ENCODE measurements around the gene TMUB1. TPM values are rescaled to one million over a fixed set of nuclear protein-coding genes. Genes with fewer than 3 reads are reported as not detected.

The TMUB1 gene
- total and polyA plus RNA-seq, 9 of the 15 experiments (the other 6 are each of a cell fraction or from before 2014, with no cell fraction given) = 0.14 to 241 (median 74.1) TPM

GRCh38 chr7:151101621-151102396 is 18.5 kb upstream of the TMUB1 start:
- H3K79me2 ChIP-seq (ENCODE audit: control insufficient read depth, insufficient read depth, low read length) = peaks cover 93% of the 10 kb centered on the region
- CTCF ChIA-PET (ENCODE audit: low intra/inter-chr PET ratio) = no interaction called here
- peaks cover 0 to 28% of the 10 kb centered on the region in 2 experiments; a peak in 3 of 5 replicates for H3K4me1 ChIP-seq (replicated peaks in 1 of 2; ENCODE audit: control insufficient read depth in 2 of 2, insufficient read depth in 2 of 2, low read length in 2 of 2)
- DNase-seq (ENCODE audit: extremely low read depth in 1 of 4, low spot score in 3 of 4) = no peak
- intact Hi-C loops (cut with micrococcal nuclease) (no loop called here), in situ Hi-C loops (cut with MboI) (no loop called here)
- TF ChIP-seq SMARCB1 (IDR thresholded peaks at IDR 0.05; ENCODE audit: insufficient read length, low read depth) (no peak), ZNF655 (CRISPR knock-in tag; IDR thresholded peaks at IDR 0.05) (no peak), PCBP1 (IDR thresholded peaks at IDR 0.05; ENCODE audit: low read depth, low read length, poor library complexity, severe bottlenecking) (no peak), MAX (CRISPR knock-in tag; IDR thresholded peaks at IDR 0.05) (0 out of 2 replicates have a peak, but pooled peaks have one; percentile 9), ZNF408 (CRISPR knock-in tag; IDR thresholded peaks at IDR 0.05; ENCODE audit: low read depth) (no peak), OTX1 (CRISPR knock-in tag; IDR thresholded peaks at IDR 0.05) (no peak), ETS1 (conservative IDR thresholded peaks at IDR 0.05; ENCODE audit: control insufficient read depth, low read depth, low read length) (0 out of 2 replicates have a peak, but pooled peaks have one; percentile 11)
- no TSS peak for BruUV-seq (replicated peaks)
- H4K20me1 ChIP-seq (replicated peaks; ENCODE audit: control insufficient read depth, insufficient read depth, low read length) = peaks cover 47% of the 10 kb centered on the region
- H3K9me1 ChIP-seq (ENCODE audit: control insufficient read depth, insufficient read depth, low read length) = peaks cover 5% of the 10 kb centered on the region
- POLR2A ChIA-PET = interaction anchor here (0.6 to 4.7 kb wide), 3 partner anchors 8 to 36 kb away, joined by 3 to 31 read pairs (median 7); no protein-coding TSS in a partner anchor
- H3K27me3 ChIP-seq (ENCODE audit: control insufficient read depth in 2 of 2, insufficient read depth in 2 of 2, low read length in 2 of 2) = no peaks in the 10 kb centered on the region
- ATAC-seq = peak; percentile 6; the same call in 2 of the 3 replicates
- no peak overlapping the region for H3K4me3 ChIP-seq
- FAIRE-seq = no peak
- WGBS (ENCODE audit: insufficient coverage, low coverage, missing lambda C conversion rate) = 91% methylated on average over 24 of the region's 24 CpGs
- H3K4me2 ChIP-seq (ENCODE audit: insufficient read depth, low read length) = no peak overlapping the region
- H2AFZ ChIP-seq (ENCODE audit: low read depth, low read length) = no peak overlapping the region
- no peak overlapping the region for H3K27ac ChIP-seq (ENCODE audit: extremely low read depth, low read depth, low read length)
- no peaks in the 10 kb centered on the region for H3K9me3 ChIP-seq (replicated peaks; ENCODE audit: control insufficient read depth, insufficient read depth, low read depth, low read length)
- H3K36me3 ChIP-seq (ENCODE audit: control insufficient read depth, insufficient read depth, low read length) = peaks cover 73% of the 10 kb centered on the region
- peak overlapping the region in 1 of 2 experiments; percentile 73; a peak in 2 of 4 replicates for H3K9ac ChIP-seq (ENCODE audit: insufficient read depth in 1 of 2, low read depth in 2 of 2, low read length in 2 of 2)

Data from K562 (cell line).